ENCODE data around the gene LRRC3.

LRRC3 gene

GRCh38 chr21:44424608-44425306 is 30.6 kb upstream of the LRRC3 start:
- no peak for DNase-seq

GRCh38 chr21:44425307-44425894 is 29.9 kb upstream of the LRRC3 start:
- no peak for DNase-seq

DNA sequence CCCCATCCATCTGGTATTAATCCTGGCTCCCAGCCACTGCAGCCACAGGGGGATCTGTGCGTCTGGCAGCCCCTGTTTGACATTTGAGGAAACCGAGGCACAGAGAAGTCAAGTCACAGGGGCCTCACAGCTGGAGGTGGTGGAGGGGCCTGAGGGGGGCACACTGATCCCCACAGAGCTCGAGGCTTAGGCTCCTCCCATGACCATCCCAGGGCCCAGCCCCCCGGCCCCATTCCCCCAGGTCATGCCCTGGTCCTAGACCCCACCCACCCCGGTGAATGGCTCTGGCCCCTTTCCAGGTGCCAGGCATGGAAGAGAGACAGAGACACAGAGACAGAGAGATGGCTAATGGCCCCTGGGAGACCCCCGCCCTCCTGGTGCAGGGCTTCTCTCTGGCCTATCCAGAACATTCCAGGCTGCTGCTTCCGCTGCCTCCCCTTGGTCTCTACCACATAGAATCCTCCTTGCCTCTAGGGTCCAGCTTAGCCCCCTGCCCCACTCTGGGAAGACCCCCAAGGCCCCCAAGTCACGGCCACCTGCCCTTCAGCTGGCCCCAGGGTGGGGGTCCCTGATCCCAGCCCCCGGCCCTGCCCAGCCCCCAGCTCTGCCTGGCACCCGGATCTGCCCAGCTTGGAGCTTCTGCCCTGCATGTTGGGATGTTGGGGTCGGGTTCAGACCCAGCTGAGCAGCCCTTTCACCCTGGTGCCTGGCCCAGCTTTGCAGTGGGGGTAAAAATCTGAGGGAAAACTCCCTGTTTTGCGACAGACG is 29.2 kb upstream of the LRRC3 start:
- no peak for DNase-seq

DNA sequence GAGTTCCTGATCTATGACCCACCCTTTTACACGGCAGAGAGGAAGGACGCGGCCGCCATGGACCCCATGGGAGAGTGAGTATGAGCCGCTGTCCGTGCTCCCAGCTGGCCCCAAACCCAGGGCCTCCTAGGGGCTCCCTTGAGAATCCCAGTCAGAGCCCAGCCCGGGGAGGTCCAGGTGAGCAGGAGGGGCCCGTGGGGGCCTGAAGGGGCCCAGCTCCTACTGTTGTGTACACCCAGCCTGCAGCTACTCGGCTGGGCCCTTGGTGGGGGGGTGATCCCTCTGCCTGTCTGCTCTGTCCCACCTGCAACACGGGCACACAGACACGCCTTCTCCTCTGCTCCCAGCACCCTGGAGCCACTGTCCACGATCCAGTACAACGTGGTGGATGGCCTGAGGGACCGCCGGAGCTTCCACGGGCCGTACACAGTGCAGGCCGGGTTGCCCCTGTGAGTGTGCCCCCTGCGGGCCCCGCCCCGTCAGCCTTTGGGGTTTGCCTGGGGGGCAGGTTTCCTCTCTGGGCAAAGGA is 28.6 kb upstream of the LRRC3 start:
- DNase-seq: no peak

DNA sequence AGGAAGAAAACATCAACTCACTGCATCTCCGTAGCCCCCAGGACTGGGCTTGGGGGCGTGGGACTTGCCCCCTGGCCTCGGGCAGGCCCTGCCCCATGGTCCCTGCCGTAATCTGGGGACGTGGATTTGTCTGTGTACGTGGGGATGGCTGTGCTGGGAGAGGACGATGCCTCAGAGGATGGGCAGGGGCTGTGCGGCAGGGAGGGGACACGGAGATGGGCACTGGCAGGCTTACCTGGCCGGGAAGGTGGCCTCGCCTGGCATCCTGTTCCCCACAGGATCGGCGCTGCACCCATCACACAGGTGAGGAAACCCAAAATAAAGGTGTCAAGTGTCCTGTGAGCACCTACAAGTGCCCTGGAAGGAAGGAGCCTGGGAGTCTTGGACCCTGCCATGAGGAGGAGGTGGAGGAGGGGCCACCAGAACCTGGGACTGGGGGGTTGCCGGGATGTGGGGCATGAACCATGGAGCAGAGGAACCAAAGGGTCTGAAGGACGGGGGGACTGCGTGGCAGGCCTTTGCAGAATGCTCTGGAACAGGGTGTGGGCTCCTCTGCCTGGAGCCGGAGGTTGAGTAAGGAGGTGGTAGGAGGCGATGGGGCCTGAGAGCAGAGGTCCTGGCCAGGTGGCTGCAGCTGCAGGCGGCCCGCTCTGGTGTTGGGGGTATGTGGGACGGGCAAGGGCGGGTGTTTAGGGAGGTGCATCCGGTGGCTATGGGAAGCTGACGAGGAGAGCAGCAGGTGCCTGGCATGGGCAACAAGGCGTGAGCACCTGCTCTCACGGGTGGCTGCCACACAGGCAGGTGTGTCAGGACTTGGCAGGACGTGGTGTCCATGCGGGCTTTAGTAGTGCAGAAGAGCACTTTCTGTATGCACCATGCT is 27.8 kb upstream of the LRRC3 start:
- DNase-seq: no peak

DNA sequence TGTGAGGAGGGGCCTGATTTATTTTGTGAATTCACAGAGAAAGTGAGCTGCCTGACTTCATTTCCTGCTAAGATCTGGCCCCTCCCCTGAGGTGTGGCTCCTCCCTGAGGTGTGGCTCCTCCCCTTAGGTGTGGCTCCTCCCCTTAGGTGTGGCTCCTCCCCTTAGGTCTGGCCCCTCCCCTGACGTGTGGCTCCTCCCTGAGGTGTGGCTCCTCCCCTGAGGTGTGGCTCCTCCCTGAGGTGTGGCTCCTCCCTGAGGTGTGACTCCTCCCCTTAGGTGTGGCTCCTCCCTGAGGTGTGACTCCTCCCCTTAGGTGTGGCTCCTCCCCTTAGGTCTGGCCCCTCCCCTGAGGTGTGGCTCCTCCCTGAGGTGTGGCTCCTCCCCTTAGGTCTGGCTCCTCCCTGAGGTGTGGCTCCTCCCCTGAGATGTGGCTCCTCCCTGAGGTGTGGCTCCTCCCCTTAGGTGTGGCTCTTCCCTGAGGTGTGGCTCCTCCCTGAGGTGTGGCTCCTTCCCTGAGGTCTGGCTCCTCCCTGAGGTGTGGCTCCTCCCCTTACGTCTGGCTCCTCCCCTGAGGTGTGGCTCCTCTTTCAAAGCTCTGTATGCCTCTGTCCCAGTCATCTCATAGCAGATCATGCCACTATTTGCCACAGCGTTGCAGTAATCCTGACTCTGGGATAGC is 26.9 kb upstream of the LRRC3 start:
- DNase-seq: peak; percentile 6

GRCh38 chr21:44429894-44430293 is 25.4 kb upstream of the LRRC3 start:
- no peak for DNase-seq

- no peak for DNase-seq
Measured at GRCh38 chr21:44431300-44431699, 24.0 kb upstream of the LRRC3 start.

DNA sequence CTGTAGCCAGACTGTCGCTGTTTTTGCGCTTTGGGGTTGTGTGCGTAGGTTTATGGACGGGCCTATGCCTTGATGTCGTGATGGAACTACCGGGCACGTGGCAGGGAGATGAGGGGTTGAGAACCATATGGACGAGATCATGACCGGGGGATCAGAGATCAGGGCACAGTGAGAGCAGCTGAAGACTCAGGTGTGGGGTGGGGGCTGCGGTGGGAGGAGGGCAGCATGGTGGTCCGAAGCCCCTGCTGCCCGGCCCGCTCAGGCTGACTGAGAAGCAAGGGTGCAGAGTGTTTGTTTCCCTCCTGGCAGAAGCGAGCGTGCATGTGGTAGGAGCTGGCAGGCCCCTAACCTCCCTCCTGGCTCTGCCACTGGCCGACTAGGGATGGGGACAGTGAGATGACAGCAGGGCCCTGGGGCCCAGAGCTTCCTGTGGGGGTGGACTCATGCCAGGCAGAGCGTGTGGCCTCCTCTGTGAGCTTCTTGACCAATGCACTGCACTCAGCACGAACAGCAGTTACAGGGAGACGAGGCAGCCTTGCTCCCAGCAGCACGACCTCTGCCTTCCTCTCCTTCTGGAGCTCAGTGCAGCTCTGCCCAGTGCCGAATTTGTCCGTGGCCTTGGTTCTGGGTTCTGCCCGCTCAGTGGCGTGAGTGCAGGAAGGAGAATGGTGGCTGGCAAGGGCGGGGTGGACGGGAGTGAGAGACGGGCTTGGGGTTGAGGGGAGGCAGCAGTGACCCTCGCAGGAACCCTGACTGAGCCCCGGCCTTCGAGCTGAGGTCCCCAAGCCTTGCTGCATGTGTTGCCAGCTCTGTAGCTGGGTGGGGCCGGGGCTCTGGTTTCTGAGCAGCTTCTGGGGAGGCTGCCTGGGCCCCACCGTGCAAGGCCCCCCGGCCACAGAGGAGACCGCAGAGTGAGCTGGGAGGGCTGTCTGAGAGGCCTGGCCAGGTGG is 22.2 kb upstream of the LRRC3 start:
- DNase-seq: no peak

DNA sequence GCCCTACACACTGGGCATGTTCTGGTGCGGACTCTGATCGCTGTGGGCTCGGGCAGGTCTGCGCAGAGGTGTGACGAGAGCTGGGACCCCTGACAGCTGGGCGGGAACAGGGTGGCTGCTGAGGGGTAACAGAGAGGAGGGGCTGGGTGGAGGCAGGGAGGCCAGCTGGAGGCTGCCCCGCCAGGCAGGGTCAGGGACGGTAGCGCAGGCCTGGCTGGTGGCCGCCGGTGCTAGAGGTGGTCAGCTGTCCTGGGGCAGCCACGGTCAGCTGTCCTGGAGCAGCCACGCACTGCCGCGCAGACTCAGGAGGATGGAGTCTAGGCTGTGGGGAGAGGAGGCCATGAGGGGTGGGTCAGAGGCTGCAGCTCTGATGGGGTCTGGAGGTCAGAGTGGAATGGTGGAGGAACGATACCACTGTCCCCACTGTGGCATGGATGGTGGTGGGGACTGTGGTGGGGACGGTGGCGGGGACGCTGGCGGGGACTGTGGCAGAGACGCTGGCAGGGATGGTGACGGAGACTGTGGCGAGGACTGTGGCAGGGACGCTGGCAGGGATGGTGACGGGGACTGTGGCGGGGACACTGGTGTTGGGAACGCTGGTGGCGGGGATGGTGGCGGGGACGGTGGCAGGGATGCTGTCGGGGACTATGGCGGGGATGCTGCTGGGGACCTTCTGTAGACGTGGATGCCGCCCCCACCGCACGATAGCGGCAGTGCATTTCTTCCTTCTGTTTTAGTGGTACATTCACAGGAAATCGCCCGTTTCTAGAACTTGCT is 21.3 kb upstream of the LRRC3 start:
- no peak for DNase-seq

DNA sequence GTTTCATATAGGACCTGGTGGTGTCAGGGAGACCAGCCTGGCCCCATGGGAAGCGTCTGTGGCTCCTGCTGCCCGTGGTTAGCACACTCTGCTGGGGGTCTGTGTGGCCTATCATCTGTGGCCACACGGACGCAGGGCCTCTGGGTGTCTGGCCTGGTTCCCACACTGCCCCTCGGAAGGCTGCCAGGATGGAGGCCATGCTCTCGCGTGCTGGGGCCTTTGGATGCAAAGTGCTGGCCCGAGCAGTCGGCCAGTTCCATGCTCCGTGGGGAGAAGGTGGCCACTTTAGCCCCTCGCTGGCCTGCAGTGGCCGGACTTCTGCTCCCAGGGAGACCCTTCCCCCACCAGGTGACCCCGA is 20.8 kb upstream of the LRRC3 start:
- no peak for DNase-seq

DNA sequence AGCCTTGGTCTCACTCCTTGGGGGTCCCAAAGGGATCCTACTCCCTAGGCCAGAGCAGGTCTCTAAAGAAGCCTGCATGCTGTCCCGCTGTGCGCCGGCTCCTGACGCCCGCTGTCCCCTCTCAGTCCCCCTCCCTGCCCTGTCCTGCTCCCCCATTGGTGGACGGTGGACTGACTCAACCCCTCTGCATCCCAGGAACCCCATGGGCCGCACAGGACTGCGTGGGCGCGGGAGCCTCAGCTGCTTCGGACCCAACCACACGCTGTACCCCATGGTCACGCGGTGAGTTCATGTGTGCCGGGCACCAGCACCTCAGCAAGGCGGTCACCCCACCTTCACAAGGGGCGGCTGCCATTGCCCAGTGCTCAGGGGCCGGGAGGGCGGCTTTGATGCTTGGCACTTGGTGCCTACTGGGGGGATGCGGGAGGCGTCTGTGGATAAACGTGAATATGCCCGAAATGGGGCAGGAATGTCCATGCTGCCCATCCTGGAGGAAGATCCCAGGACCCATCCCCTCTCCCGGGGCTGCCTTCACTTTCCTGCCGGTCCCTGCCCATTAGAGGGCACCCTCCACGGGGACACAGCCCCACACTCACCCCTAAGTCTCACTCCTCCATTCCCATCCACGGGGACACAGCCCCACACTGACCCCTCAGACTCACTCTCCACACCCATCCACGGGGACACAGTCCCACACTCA is 20.2 kb upstream of the LRRC3 start:
- DNase-seq: no peak

DNA sequence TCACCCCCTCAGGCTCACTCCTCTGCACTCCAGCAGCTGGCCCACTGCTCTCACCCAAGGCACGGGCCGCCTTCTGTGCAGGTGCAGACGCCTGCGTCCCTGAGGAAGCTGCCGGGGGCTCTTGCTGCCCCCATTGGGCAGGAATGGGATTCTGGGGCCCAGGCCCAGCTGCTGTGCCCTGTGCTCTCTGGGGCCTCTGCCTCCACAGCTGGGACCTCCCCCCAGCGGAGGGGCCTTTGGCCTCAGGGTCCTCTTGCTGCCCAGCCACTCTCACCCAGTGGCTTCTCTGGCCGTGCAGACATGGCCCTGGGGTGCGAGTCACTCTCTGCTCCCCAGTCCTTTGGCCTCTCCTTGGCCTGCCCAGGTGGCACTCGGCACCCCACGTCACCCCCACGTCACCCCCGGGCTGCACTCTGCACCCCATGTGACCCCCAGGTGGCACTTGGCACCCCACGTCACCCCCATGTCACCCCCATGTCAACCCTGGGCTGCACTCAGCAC is 19.1 kb upstream of the LRRC3 start:
- no peak for DNase-seq

GRCh38 chr21:44436958-44437357 is 18.4 kb upstream of the LRRC3 start:
- DNase-seq: no peak

- DNase-seq: no peak
Measured at GRCh38 chr21:44437371-44437695, 18.0 kb upstream of the LRRC3 start.

DNA sequence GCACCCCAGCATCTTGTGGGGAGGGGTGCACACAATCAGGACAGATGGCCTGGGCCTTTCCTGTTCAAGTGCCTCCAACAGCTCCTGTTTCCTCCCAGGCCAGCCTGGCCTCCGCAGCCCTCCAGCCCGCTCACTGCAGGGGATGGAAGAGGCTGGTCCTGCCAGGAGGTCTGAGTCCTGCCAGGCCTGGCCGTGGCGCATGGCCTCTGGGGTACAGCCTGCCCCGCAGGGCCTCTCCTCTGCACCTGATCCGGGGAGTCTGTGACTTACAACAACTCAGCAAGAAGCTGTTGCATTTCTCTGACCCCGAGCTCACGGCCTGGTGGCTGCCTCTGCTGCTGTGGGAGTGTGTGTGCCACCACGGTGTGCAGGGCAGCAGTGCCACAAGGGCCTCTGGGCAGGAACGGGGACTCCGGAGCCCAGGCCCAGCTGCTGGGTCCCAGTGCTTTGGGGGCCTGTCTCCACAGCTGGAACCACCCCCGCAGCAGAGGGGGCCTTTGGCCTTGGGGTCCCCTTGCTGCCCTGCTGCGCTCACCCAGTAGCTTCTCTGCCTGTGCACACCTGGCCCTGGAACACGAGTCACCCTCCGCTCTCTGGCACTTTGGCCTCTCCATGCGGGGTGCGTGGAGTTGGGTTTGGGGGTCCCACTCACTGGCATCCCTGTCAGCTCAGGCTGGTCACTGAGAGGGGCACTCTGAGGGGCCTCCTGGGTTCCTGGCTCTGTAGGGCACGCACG is 17.4 kb upstream of the LRRC3 start:
- DNase-seq: no peak

GRCh38 chr21:44438531-44439210 is 16.6 kb upstream of the LRRC3 start:
- DNase-seq: no peak

- no peak for DNase-seq
Measured at GRCh38 chr21:44439211-44439600, 16.1 kb upstream of the LRRC3 start.
